Glomerular visceral epithelial cell (primary cell): Measurements from ENCODE around the gene LOXL1.
A peak's percentile ranks its signal among the peaks of the same experiment; 100 is the strongest.

Source experiments
- DNase-seq: peaks from one replicate; pipeline ENCODE4 v3.0.0-alpha.2; 2016; ENCODE audit errors: extremely low spot score

Gene LOXL1

GRCh38 chr15:73978896-73979295, 52.6 kb downstream of the LOXL1 start:
- no peak for DNase-seq

GRCh38 chr15:73979636-73980035, 53.4 kb downstream of the LOXL1 start:
- no peak for DNase-seq

- peak; percentile 81 for DNase-seq
Observed at GRCh38 chr15:73981761-73982221, 55.5 kb downstream of the LOXL1 start.

GRCh38 chr15:73982222-73982962, 56.1 kb downstream of the LOXL1 start:
- peak; percentile 98 for DNase-seq

GRCh38 chr15:73983211-73983727, 57.0 kb downstream of the LOXL1 start:
- peak; percentile 94 for DNase-seq

- DNase-seq, result no peak
Observed at GRCh38 chr15:73983773-73984172, 57.5 kb downstream of the LOXL1 start.

- no peak for DNase-seq
Observed at GRCh38 chr15:73984208-73984979, 58.1 kb downstream of the LOXL1 start.

- DNase-seq, result peak; percentile 93
Observed at GRCh38 chr15:73985101-73985873, 59.0 kb downstream of the LOXL1 start.

GRCh38 chr15:73986055-73986775, 60.0 kb downstream of the LOXL1 start:
- peak; percentile 62 for DNase-seq

GRCh38 chr15:73986776-73987056, 60.5 kb downstream of the LOXL1 start:
- DNase-seq, result no peak

GRCh38 chr15:73987250-73987649, 61.0 kb downstream of the LOXL1 start:
- peak; percentile 45 for DNase-seq

- DNase-seq, result peak; percentile 94
Observed at GRCh38 chr15:73987681-73988444, 61.6 kb downstream of the LOXL1 start.

- no peak for DNase-seq
Observed at GRCh38 chr15:73988445-73988969, 62.2 kb downstream of the LOXL1 start.

GRCh38 chr15:73989001-73989798, 62.9 kb downstream of the LOXL1 start:
- DNase-seq, result peak; percentile 86

GRCh38 chr15:73990250-73991005, 64.2 kb downstream of the LOXL1 start:
- DNase-seq, result no peak

GRCh38 chr15:73991260-73991659, 65.0 kb downstream of the LOXL1 start:
- peak; percentile 58 for DNase-seq

GRCh38 chr15:73991726-73992593, 65.7 kb downstream of the LOXL1 start, which contains the start of gene STOML1:
Gene STOML1 (minus strand): TSS chr15:73992295. CDS start chr15:73992223, 72 bp downstream.
- DNase-seq, result peak; percentile 95

- DNase-seq, result no peak
Observed at GRCh38 chr15:73992594-73992898, 66.3 kb downstream of the LOXL1 start.
